Lung (tissue), 12 donors: ENCODE results near the gene USP15. TPM values are rescaled to one million over a fixed set of nuclear protein-coding genes. Genes with fewer than 3 reads are reported as not detected.
"Not testable (repeated sequence)": the region's sequence is repeated elsewhere in the genome, so short reads cannot be mapped to it uniquely, and the experiment has no call there.

Source experiments
- ATAC-seq: fragments of 200-7000 bp; cut with Tn5 transposase; one replicate; pipeline ENCODE4 v1.9.1; 2020; ENCODE audit warnings: moderate number of reproducible peaks; ENCODE audit not compliant: insufficient read depth, low FRiP score
- DNase-seq, 3 donors: peaks; one replicate each; pipeline ENCODE4 v3.0.0-alpha.2; 2013 to 2017
- H3K27ac ChIP-seq, 2 donors: one replicate each; pipeline ENCODE4 v1.5.1; 2013; ENCODE audit warnings: mild to moderate bottlenecking in 2 of 2, moderate library complexity in 2 of 2, control low read depth in 1 of 2, inconsistent platforms in 1 of 2, low read depth in 1 of 2, low read length in 1 of 2
- H3K27me3 ChIP-seq, 3 donors: one replicate each; pipeline ENCODE4 v1.5.1; 2013; ENCODE audit warnings: low read length in 2 of 3; ENCODE audit not compliant: control insufficient read depth in 3 of 3, insufficient read depth in 3 of 3
- H3K36me3 ChIP-seq, 4 donors: one replicate each; pipeline ENCODE4 v1.5.1; 2013; ENCODE audit warnings: low read length in 4 of 4, mild to moderate bottlenecking in 1 of 4, moderate library complexity in 1 of 4; ENCODE audit not compliant: control insufficient read depth in 4 of 4, insufficient read depth in 4 of 4
- H3K4me1 ChIP-seq, 5 donors: one replicate each; pipeline ENCODE4 v1.5.1; 2013; ENCODE audit warnings: low read length in 5 of 5, mild to moderate bottlenecking in 2 of 5, moderate library complexity in 1 of 5; ENCODE audit not compliant: control insufficient read depth in 5 of 5, insufficient read depth in 5 of 5
- H3K4me3 ChIP-seq: one replicate; pipeline ENCODE4 v1.5.1; 2013; ENCODE audit warnings: mild to moderate bottlenecking, control low read depth, moderate library complexity
- H3K9ac ChIP-seq, 2 donors: one replicate each; pipeline ENCODE4 v1.5.1; 2013; ENCODE audit warnings: low read length in 2 of 2, control low read depth in 1 of 2; ENCODE audit not compliant: insufficient read depth in 1 of 2
- H3K9me3 ChIP-seq, 4 donors: one replicate each; pipeline ENCODE4 v1.5.1; 2013; ENCODE audit warnings: low read length in 3 of 4, mild to moderate bottlenecking in 1 of 4, moderate library complexity in 1 of 4; ENCODE audit not compliant: control insufficient read depth in 4 of 4, insufficient read depth in 3 of 4
- CTCF ChIP-seq: IDR thresholded peaks from 2 replicates; pipeline ENCODE4 v1.5.1; 2012; ENCODE audit warnings: mild to moderate bottlenecking; ENCODE audit errors: control extremely low read depth, extremely low read depth
- WGBS, 2 donors: extraction: QIAGEN DNeasy Blood & Tissue Kit; methylation state at CpG; one replicate each; pipeline ENCODE4 v1.1.7; 2013; 5-methylcytosine and 5-hydroxymethylcytosine counted together
- polyA plus RNA-seq, 2 donors: library from polyadenylated mRNA; stranded (reverse); fragments of 200-250 nt; gene quantifications; one replicate each; pipeline ENCODE4 v1.2.1, GENCODE V29; 2013
- total RNA-seq, 2 donors: library from RNA; depleted of rRNA in 1 of 2; stranded (reverse); fragments of >200 nt in 1 of 2; gene quantifications; one replicate each; pipeline ENCODE4 v1.2.1, GENCODE V29; 2014 to 2021
- donor health status: control.
- donor health status: control.
- donor health status: Bipolar disorder and iron deficiency.
- donor health status: healthy.
- donor health status: DM: yes; HTN: yes; CAD: no.

Gene USP15
- total and polyA plus RNA-seq, 4 donors: 62.0 to 143 (median 82.6) TPM

DNA sequence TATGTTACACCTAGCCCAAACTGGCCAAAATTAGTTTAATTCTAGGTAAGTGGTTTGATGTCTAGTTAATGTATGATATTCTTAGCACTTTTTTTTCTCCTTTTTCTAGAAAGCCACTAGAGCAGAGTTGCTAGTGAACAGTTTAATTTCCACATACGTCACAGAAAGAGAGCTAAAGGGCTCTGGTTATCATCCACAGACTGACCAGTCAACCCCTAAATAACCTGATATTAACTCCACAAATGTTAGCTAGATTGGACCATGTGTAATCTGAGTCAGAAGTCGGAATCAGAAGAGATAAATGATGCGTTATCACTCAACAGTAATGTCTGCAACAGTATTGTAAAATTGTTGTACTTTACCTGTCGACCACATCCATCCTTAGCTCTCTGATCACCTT, 74.9 kb downstream of the USP15 start:
- ATAC-seq: no peak
- Histone ChIP-seq H3K4me3 (no peak overlapping the region), H3K4me1 (peaks cover 0 to 2% (median 0%) of the 10 kb centered on the region in 5 donors), H3K36me3 (peaks cover 0 to 2% (median 2%) of the 10 kb centered on the region in 4 donors), H3K9me3 (no peaks in the 10 kb centered on the region), H3K9ac (no peak overlapping the region), H3K27ac (peak overlapping the region in 1 of 2 donors; percentile 9), H3K27me3 (no peaks in the 10 kb centered on the region)
- no peak for TF ChIP-seq CTCF
- 94 to 95% methylated on average over 4 of the region's 4 CpGs for WGBS, 2 donors
- no peak for DNase-seq

DNA sequence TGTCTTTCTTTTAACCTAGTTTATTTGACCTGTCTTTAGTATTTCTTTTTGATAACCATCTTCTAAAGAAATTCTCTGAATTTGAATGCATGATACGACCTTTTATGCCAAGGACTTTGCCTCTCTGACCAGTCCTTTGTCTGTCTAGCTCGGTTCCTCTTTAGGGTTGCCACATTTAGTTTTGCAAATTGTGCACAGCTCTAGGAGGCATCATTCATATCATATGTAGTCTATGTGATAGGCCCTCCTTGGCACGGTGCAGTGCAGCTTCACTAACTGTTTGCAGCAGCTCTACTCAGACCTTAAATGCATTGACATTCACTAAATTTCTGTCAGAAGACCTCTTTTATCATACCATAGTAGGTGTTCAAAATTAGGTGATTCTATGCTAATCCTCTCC, 75.6 kb downstream of the USP15 start:
- no peaks in the 10 kb centered on the region for H3K9me3 ChIP-seq
- no peak overlapping the region for H3K9ac ChIP-seq
- H3K27ac ChIP-seq: no peak overlapping the region
- no peak for DNase-seq
- no peaks in the 10 kb centered on the region for H3K27me3 ChIP-seq
- TF ChIP-seq CTCF: no peak
- H3K4me1 ChIP-seq: peaks cover 0 to 2% (median 0%) of the 10 kb centered on the region in 5 donors
- H3K4me3 ChIP-seq: no peak overlapping the region
- peaks cover 0 to 2% (median under 1%) of the 10 kb centered on the region in 4 donors for H3K36me3 ChIP-seq
- WGBS, 2 donors: 53 to 77% methylated on average over 3 of the region's 3 CpGs
- no peak for ATAC-seq

GRCh38 chr12:62337643-62338042, 77.4 kb downstream of the USP15 start:
- not testable (repeated sequence) for H3K27ac ChIP-seq, H3K9me3 ChIP-seq, H3K4me3 ChIP-seq, H3K27me3 ChIP-seq, H3K36me3 ChIP-seq, ATAC-seq, H3K4me1 ChIP-seq, H3K9ac ChIP-seq, DNase-seq

DNA sequence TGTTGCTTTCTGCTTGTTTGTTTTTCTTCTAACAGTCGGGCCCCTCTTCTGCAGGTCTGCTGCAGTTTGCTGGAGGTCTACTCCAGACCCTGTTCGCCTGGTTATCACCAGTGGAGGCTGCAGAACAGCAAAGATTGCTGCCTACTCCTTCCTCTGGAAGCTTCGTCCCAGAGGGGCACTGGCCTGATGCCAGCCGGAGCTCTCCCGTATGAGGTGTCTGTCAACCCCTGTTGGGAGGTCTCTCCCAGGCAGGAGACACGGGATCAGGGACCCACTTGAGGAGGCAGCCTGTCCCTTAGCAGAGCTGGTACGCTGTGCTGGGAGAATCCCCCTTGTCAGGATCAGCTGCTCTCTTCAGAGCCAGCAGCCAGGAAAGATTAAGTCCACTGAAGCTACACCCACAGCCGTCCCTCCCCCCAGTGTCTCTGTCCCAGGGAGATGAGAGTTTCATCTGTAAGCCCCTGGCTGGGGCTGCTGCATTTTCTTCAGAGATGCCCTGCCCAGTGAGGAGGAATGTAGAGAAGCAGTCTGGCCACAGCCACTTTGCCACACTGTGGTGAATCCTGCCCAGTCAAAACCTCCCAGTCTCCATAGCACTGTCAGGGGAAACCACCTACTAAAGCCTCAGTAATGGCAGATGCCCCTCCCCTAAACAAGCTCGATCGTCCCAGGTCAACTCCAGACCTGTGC, 82.6 kb downstream of the USP15 start:
- not testable (repeated sequence) for DNase-seq, H3K4me3 ChIP-seq, H3K9ac ChIP-seq, H3K27me3 ChIP-seq, H3K4me1 ChIP-seq, H3K27ac ChIP-seq, ATAC-seq, H3K9me3 ChIP-seq
- peaks cover 2 to 14% (median 9%) of the 10 kb centered on the region in 4 donors for H3K36me3 ChIP-seq
- WGBS, 2 donors: 97 to 98% methylated on average over 10 of the region's 10 CpGs

- not testable (repeated sequence) for H3K9ac ChIP-seq, H3K4me3 ChIP-seq, DNase-seq, H3K4me1 ChIP-seq, ATAC-seq, H3K27ac ChIP-seq, H3K9me3 ChIP-seq, H3K27me3 ChIP-seq
- peaks cover 2 to 14% (median 9%) of the 10 kb centered on the region in 4 donors for H3K36me3 ChIP-seq
- WGBS, 2 donors: 98% methylated on average over 9 of the region's 9 CpGs
These were observed 83.3 kb downstream of the USP15 start for GRCh38 chr12:62343304-62344120.

DNA sequence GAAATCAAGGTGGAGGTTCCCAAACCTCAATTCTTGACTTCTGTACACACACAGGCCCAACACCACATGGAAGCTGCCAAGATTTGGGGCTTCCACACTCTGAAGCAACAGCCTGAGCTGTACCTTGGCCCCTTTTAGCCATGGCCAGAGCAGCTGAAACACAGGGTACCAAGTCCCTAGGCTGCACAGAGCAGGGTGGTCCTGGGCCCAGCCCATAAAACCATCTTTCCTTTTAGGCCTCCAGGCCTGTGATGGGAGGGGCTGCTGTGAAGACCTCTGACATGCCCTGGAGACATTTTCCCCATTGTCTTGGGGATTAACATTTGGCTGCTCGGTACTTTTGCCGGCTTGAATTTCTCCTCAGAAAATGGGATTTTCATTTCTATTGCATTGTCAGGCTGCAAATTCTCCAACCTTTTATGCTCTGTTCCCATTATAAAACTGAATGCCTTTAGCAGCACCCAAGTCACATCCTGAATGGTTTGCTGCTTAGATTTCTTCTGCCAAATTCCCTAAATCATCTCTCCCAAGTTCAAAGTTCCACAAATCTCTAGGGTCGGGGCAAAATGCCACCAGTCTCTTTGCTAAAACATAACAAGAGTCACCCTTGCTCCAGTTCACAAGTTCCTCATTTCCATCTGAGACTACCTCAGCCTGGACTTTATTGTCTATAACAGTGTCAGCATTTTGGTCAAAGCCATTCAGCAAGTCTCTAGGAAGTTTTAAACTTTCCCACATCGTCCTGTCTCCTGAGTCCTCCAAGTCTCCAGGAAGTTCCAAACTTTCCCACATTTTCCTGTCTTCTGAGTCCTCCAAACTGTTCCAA, 84.7 kb downstream of the USP15 start:
- H3K9ac ChIP-seq, H3K27me3 ChIP-seq, H3K9me3 ChIP-seq, H3K27ac ChIP-seq, ATAC-seq, H3K4me3 ChIP-seq, H3K4me1 ChIP-seq, DNase-seq: not testable (repeated sequence)
- H3K36me3 ChIP-seq: peaks cover 2 to 14% (median 9%) of the 10 kb centered on the region in 4 donors
- 88 to 92% methylated on average over 4 of the region's 4 CpGs for WGBS, 2 donors
